H1 (cell line): Measurements from ENCODE around the gene ARHGEF4. TPM values are rescaled to one million over a fixed set of nuclear protein-coding genes. Genes with fewer than 3 reads are reported as not detected.

ENCODE experiments used
- ASH2L ChIP-seq: fragments of 200-600, 300-600 bp; sonication (generic); IDR thresholded peaks from one replicate; pipeline ENCODE4 v1.7.1; 2017; ENCODE audit warnings: low read length
- CEBPB ChIP-seq: IDR thresholded peaks from 2 replicates; pipeline ENCODE4 v1.6.1; 2012; ENCODE audit warnings: low read depth, low read length
- CTBP2 ChIP-seq: IDR thresholded peaks from 2 replicates; pipeline ENCODE4 v1.7.0; 2011; ENCODE audit warnings: borderline replicate concordance, mild to moderate bottlenecking, moderate library complexity, mixed read lengths, low read length; ENCODE audit not compliant: insufficient read depth, insufficient read length
- FOSL1 ChIP-seq: IDR thresholded peaks from 2 replicates; pipeline ENCODE4 v1.6.1; 2011; ENCODE audit warnings: mild to moderate bottlenecking, low read depth, low read length, moderate library complexity; ENCODE audit not compliant: insufficient read depth
- TCF12 ChIP-seq: IDR thresholded peaks from 2 replicates; pipeline ENCODE4 v1.6.1; 2011; ENCODE audit warnings: low read depth, mild to moderate bottlenecking, low read length
- polyA plus RNA-seq, 7 experiments: library from polyadenylated mRNA; depleted of rRNA in 3 of 7; stranded (reverse) in 5 of 7; unstranded in 2 of 7; fragments of >200 nt in 5 of 7; fragments of 200-250 nt in 2 of 7; gene quantifications; 1 replicate in 5 of 7; 2 replicates in 1 of 7; 4 replicates in 1 of 7; pipeline versions ENCODE4 v1.2.1 to v1.2.3, GENCODE V29; 2011 to 2013; ENCODE audit warnings: missing spikeins in 2 of 7, mixed read lengths in 2 of 7
- total RNA-seq: library from RNA; stranded (reverse); fragmentation: NEBNext Ultra II Directional; extraction: Animal tissue kit (Norgen Biotek cat#: 25700); gene quantifications from 2 replicates; pipeline ENCODE4 v1.2.1, GENCODE V29; 2021

The ARHGEF4 gene
- total and polyA plus RNA-seq, 2 of the 8 experiments (the other 6 are each of a cell fraction or from before 2014, with no cell fraction given), result 10.6 to 14.6 TPM

DNA sequence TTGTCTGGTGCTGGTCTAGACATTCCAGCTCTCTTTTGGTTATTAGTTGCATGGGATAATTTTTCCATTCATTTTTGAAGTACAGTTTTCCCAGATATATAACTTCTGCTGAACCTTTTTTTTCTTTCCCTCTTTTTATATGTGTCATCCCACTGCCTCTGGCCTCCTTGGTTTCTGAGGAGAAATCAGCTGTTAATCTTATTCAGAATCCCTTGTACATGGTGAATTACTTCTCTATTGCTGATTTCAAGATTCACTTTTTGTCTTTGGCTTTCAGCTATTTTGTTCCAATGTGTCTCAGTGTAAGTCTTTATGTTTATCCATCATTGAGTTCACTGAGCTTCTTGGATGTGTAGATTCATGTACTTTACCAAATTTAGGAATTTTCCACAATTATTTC, 99.7 kb downstream of the ARHGEF4 start (continued):
- TF ChIP-seq CEBPB (no peak), CTBP2 (no peak), TCF12 (no peak), ASH2L (no peak), FOSL1 (no peak)
